GM12878 (cell line): ENCODE results near the gene DUS1L. TPM values are rescaled to one million over a fixed set of nuclear protein-coding genes. Genes with fewer than 3 reads are reported as not detected.

Source experiments
- ATAC-seq: fragments of 200-7000 bp; cut with Tn5 transposase; 3 replicates; pipeline ENCODE4 v1.9.1; 2020; ENCODE audit warnings: mild to moderate bottlenecking, moderate library complexity
- BruUV-seq: library from RNA; stranded (reverse); fragments of 400-500 nt; replicated peaks from 2 replicates; lab custom pipeline; 2021; lab: Mats Ljungman, UMichigan
- CTCF ChIA-PET: fragments of 300-600 bp; sonication (Branson Sonifier 250); formaldehyde crosslinking; extraction: SDS; loops from one replicate; lab custom pipeline; 2021; ENCODE audit warnings: inconsistent platforms; lab: Yijun Ruan, JAX
- POLR2A ChIA-PET: fragments of 350-600 bp; formaldehyde crosslinking; extraction: SDS; loops from one replicate; lab custom pipeline; 2021; ENCODE audit warnings: inconsistent platforms; lab: Charles Lee
- RAD21 ChIA-PET: fragments of 300-600 bp; sonication (Branson Sonifier 250); formaldehyde crosslinking; loops from one replicate; lab custom pipeline; 2023; ENCODE audit warnings: antibody characterized with exemption; ENCODE audit not compliant: unreplicated experiment; lab: Charles Lee
- SMC1A ChIA-PET: fragments of 300-600 bp; sonication (Branson Sonifier 250); formaldehyde crosslinking; loops from one replicate; lab custom pipeline; 2023; ENCODE audit not compliant: unreplicated experiment, uncharacterized antibody; lab: Charles Lee
- DNase-seq: peaks from one replicate; pipeline ENCODE4 v3.0.0-alpha.2; 2011; ENCODE audit warnings: low read depth, low spot score
- FAIRE-seq: peaks from 3 replicates; lab custom pipeline; 2011; peaks lifted over from hg19 to GRCh38; lab: Jason Lieb, UNC
- H2AFZ ChIP-seq: 2 replicates; pipeline ENCODE4 v1.6.0; 2011; ENCODE audit warnings: low read depth, low read length, control low read depth; ENCODE audit not compliant: control insufficient read depth
- H3K27ac ChIP-seq: 2 replicates; pipeline ENCODE4 v1.5.1; 2011; ENCODE audit warnings: control low read depth; ENCODE audit not compliant: control insufficient read depth, insufficient read depth
- H3K27me3 ChIP-seq, 2 experiments: replicated peaks in 1 of 2; 2 replicates each; pipeline versions ENCODE4 v1.6.0 to v1.6.1; 2011; ENCODE audit warnings: low read length in 1 of 2; ENCODE audit not compliant: control insufficient read depth in 2 of 2, insufficient read depth in 2 of 2
- H3K36me3 ChIP-seq, 2 experiments: 2 replicates each; pipeline ENCODE4 v1.5.1; 2011; ENCODE audit warnings: low read length in 1 of 2; ENCODE audit not compliant: control insufficient read depth in 2 of 2, insufficient read depth in 2 of 2
- H3K4me1 ChIP-seq: 2 replicates; pipeline ENCODE4 v1.6.1; 2011; ENCODE audit warnings: mild to moderate bottlenecking, low read length, moderate library complexity, mixed read lengths; ENCODE audit not compliant: control insufficient read depth, insufficient read depth
- H3K4me2 ChIP-seq: 2 replicates; pipeline ENCODE4 v1.6.0; 2011; ENCODE audit warnings: control low read depth; ENCODE audit not compliant: control insufficient read depth, insufficient read depth
- H3K4me3 ChIP-seq: fragments of 200-600 bp; sonication (generic); 2 replicates; pipeline ENCODE4 v1.5.1; 2016
- H3K79me2 ChIP-seq: 2 replicates; pipeline ENCODE4 v1.6.0; 2011; ENCODE audit warnings: low read length; ENCODE audit not compliant: control insufficient read depth, insufficient read depth
- H3K9ac ChIP-seq: 2 replicates; pipeline ENCODE4 v1.8.0; 2011; ENCODE audit warnings: low read length, control low read depth, mixed read lengths; ENCODE audit not compliant: control insufficient read depth, insufficient read depth
- H3K9me3 ChIP-seq: replicated peaks from 3 replicates; pipeline ENCODE4 v1.5.1; 2011; ENCODE audit warnings: mild to moderate bottlenecking, low read length; ENCODE audit not compliant: control insufficient read depth, insufficient read depth
- H4K20me1 ChIP-seq: 2 replicates; pipeline ENCODE4 v1.6.0; 2011; ENCODE audit not compliant: control insufficient read depth, insufficient read depth
- ATF7 ChIP-seq: fragments of 450-650 bp; IDR thresholded peaks from 2 replicates; pipeline ENCODE4 v1.6.1; 2016; ENCODE audit warnings: low read depth, mild to moderate bottlenecking
- CREM ChIP-seq: IDR thresholded peaks from 2 replicates; pipeline ENCODE4 v1.6.1; 2014; ENCODE audit warnings: antibody characterized with exemption, low read depth
- E2F8 ChIP-seq: fragments of 450-650 bp; IDR thresholded peaks from 2 replicates; pipeline ENCODE4 v1.6.1; 2018; ENCODE audit warnings: mild to moderate bottlenecking, low read depth, moderate library complexity; ENCODE audit not compliant: partially characterized antibody
- FOXM1 ChIP-seq: IDR thresholded peaks from 2 replicates; pipeline ENCODE4 v1.6.1; 2012; ENCODE audit warnings: low read depth, mild to moderate bottlenecking, inconsistent platforms, low read length, moderate library complexity
- HSF1 ChIP-seq: fragments of 150-350 bp; IDR thresholded peaks from 2 replicates; pipeline ENCODE4 v1.6.1; 2014; ENCODE audit warnings: mild to moderate bottlenecking, low read depth, low read length
- KDM1A ChIP-seq: fragments of 200-600 bp; sonication (generic); IDR thresholded peaks from 2 replicates; pipeline ENCODE4 v1.6.1; 2016; ENCODE audit warnings: borderline replicate concordance
- KLF5 ChIP-seq: fragments of 450-650 bp; IDR thresholded peaks from 2 replicates; pipeline ENCODE4 v1.6.1; 2014; ENCODE audit warnings: mild to moderate bottlenecking; ENCODE audit not compliant: partially characterized antibody
- MYB ChIP-seq: fragments of 150-350 bp; IDR thresholded peaks from 2 replicates; pipeline ENCODE4 v1.6.1; 2014; ENCODE audit warnings: mild to moderate bottlenecking, low read depth, low read length, borderline replicate concordance
- POLR2A ChIP-seq: IDR thresholded peaks from 2 replicates; pipeline ENCODE4 v1.6.1; 2011; ENCODE audit warnings: low read depth, mild to moderate bottlenecking, low read length
- RUNX3 ChIP-seq: IDR thresholded peaks from 2 replicates; pipeline ENCODE4 v1.6.1; 2012; ENCODE audit warnings: low read length, inconsistent platforms
- ZNF274 ChIP-seq: IDR thresholded peaks from one replicate; pipeline ENCODE4 v1.8.0; 2011; ENCODE audit not compliant: insufficient read length, insufficient read depth
- WGBS: methylation state at CpG from one replicate; pipeline ENCODE4 v1.1.6; 2016; ENCODE audit warnings: low lambda C conversion rate; ENCODE audit not compliant: insufficient replicate concordance, insufficient coverage; ENCODE audit errors: missing lambda C conversion rate; 5-methylcytosine and 5-hydroxymethylcytosine counted together
- in situ Hi-C: fragments of 300-500 bp; cut with MboI; formaldehyde crosslinking; loops from 9 replicates; pipeline ENCODE4 v1.14.3; 2018; ENCODE audit warnings: mixed read lengths
- intact Hi-C: fragments of 100-400 bp; cut with micrococcal nuclease; formaldehyde crosslinking; loops from one replicate; pipeline ENCODE4 v1.14.2; 2022; ENCODE audit not compliant: unreplicated experiment
- polyA plus RNA-seq, 11 experiments: library from polyadenylated mRNA; depleted of rRNA in 4 of 11; unstranded in 6 of 11; stranded (reverse) in 5 of 11; fragments of >200 nt; fragmentation: Nextera tagmentation in 4 of 11; fragmentation: Illumina TruSeq in 1 of 11; extraction: Ambion mirVana in 4 of 11; extraction: Trizol in 1 of 11; gene quantifications; 1 replicate in 1 of 11; 2 replicates in 10 of 11; pipeline versions ENCODE4 v1.2.1 to v1.2.3, GENCODE V29; 2011 to 2016; ENCODE audit warnings: inconsistent platforms in 2 of 11, missing spikeins in 2 of 11, low read depth in 1 of 11
- total RNA-seq, 4 experiments: library from RNA; depleted of rRNA in 3 of 4; stranded (reverse); fragments of >200 nt in 3 of 4; fragmentation: Illumina TruSeq in 1 of 4; extraction: Trizol in 1 of 4; gene quantifications; 2 replicates each; pipeline versions ENCODE4 v1.2.1 to v1.2.3, GENCODE V29; 2013 to 2021

The DUS1L gene
- total and polyA plus RNA-seq, 10 of the 15 experiments (the other 5 are each of a cell fraction or from before 2014, with no cell fraction given), result 6.1 to 157 (median 44.5) TPM

- Histone ChIP-seq H3K4me1 (no peaks in the 10 kb centered on the region), H3K4me2 (no peak overlapping the region), H3K27ac (no peak overlapping the region), H3K9me3 (no peaks in the 10 kb centered on the region), H3K27me3 (no peaks in the 10 kb centered on the region), H3K36me3 (peaks cover 17 to 87% of the 10 kb centered on the region in 2 experiments), H3K79me2 (no peaks in the 10 kb centered on the region), H4K20me1 (no peaks in the 10 kb centered on the region), H2AFZ (no peak overlapping the region), H3K9ac (no peak overlapping the region), H3K4me3 (no peak overlapping the region)
- 89% methylated on average over 25 of the region's 31 CpGs for WGBS
- DNase-seq (no peak), ATAC-seq (no peak), FAIRE-seq (no peak)
- in situ Hi-C loops, result no loop called here
- SMC1A ChIA-PET, result no interaction called here
- intact Hi-C loops, result no loop called here
- BruUV-seq, result no TSS peak
- POLR2A ChIA-PET, result no interaction called here
- peak; percentile 59 for TF ChIP-seq POLR2A
- no peak for TF ChIP-seq RUNX3
- TF ChIP-seq CREM, result no peak
- RAD21 ChIA-PET, result no interaction called here
- CTCF ChIA-PET, result no interaction called here
These were observed 18.9 kb upstream of the DUS1L start for GRCh38 chr17:82084373-82085030.

- no peaks in the 10 kb centered on the region for H3K79me2 ChIP-seq
- FAIRE-seq (no peak), DNase-seq (no peak), ATAC-seq (no peak)
- peaks cover 17 to 84% of the 10 kb centered on the region in 2 experiments for H3K36me3 ChIP-seq
- no peaks in the 10 kb centered on the region for H4K20me1 ChIP-seq
- H2AFZ ChIP-seq, result no peak overlapping the region
- ChIA-PET CTCF (no interaction called here), RAD21 (no interaction called here), POLR2A (no interaction called here), SMC1A (no interaction called here)
- WGBS, result 93% methylated on average over 41 of the region's 55 CpGs
- no peaks in the 10 kb centered on the region for H3K9me3 ChIP-seq
- H3K27ac ChIP-seq, result no peak overlapping the region
- H3K27me3 ChIP-seq, result no peaks in the 10 kb centered on the region
- BruUV-seq, result no TSS peak
- H3K4me2 ChIP-seq, result no peak overlapping the region
- no peak overlapping the region for H3K9ac ChIP-seq
- H3K4me1 ChIP-seq, result no peaks in the 10 kb centered on the region
- intact Hi-C loops, result no loop called here
- no peak overlapping the region for H3K4me3 ChIP-seq
- in situ Hi-C loops, result no loop called here
- TF ChIP-seq FOXM1 (no peak), ZNF274 (no peak), E2F8 (no peak), HSF1 (no peak), ATF7 (no peak), KDM1A (no peak), MYB (no peak), KLF5 (no peak)
These were observed 18.1 kb upstream of the DUS1L start for GRCh38 chr17:82083533-82084359.
